CD4-positive, alpha-beta T cell (primary cell): ENCODE data around the gene PHF10. TPM values are rescaled to one million over a fixed set of nuclear protein-coding genes. Genes with fewer than 3 reads are reported as not detected.
"Not testable (repeated sequence)": the region's sequence is repeated elsewhere in the genome, so short reads cannot be mapped to it uniquely, and the experiment has no call there.

Experiments used
- ATAC-seq: fragments of 200-7000 bp; cut with Tn5 transposase; one replicate; pipeline ENCODE4 v1.10.0; 2022; ENCODE audit warnings: mild to moderate bottlenecking; ENCODE audit not compliant: poor library complexity
- CTCF ChIA-PET: fragments of 350-600 bp; sonication (Branson Sonifier 250); formaldehyde crosslinking; loops from one replicate; lab custom pipeline; 2021; ENCODE audit warnings: antibody characterized with exemption, inconsistent platforms; lab: Charles Lee
- POLR2A ChIA-PET: fragments of 350-600 bp; sonication (Branson Sonifier 250); formaldehyde crosslinking; loops from one replicate; lab custom pipeline; 2021; ENCODE audit warnings: antibody characterized with exemption, inconsistent platforms; lab: Charles Lee
- DNase-seq, 14 experiments: peaks; one replicate each; pipeline ENCODE4 v3.0.0-alpha.2; 2013 to 2020; ENCODE audit warnings: mixed read lengths in 2 of 14
- H3K27ac ChIP-seq, 2 donors: one replicate each; pipeline versions ENCODE4 v1.5.1 to v1.7.0; 2013; ENCODE audit warnings: low read length in 2 of 2, low read depth in 1 of 2, mild to moderate bottlenecking in 1 of 2
- H3K27me3 ChIP-seq, 2 experiments: 1 replicate in 1 of 2; 2 replicates in 1 of 2; pipeline versions ENCODE4 v1.6.1 to v1.7.0; 2013; ENCODE audit warnings: low read length in 2 of 2, control low read depth in 1 of 2, mild to moderate bottlenecking in 1 of 2, moderate library complexity in 1 of 2; ENCODE audit not compliant: insufficient read depth in 2 of 2, control insufficient read depth in 1 of 2
- H3K36me3 ChIP-seq: one replicate; pipeline ENCODE4 v1.6.1; 2013; ENCODE audit warnings: low read length, control low read depth; ENCODE audit not compliant: insufficient read depth
- H3K4me1 ChIP-seq: one replicate; pipeline ENCODE4 v1.6.1; 2013; ENCODE audit warnings: low read length, control low read depth; ENCODE audit not compliant: insufficient read depth
- H3K4me3 ChIP-seq: one replicate; pipeline ENCODE4 v1.5.1; 2013; ENCODE audit warnings: mild to moderate bottlenecking, low read length, moderate library complexity
- H3K9me3 ChIP-seq, 2 experiments: 1 replicate in 1 of 2; 2 replicates in 1 of 2; pipeline versions ENCODE4 v1.6.1 to v1.7.0; 2013; ENCODE audit warnings: low read length in 2 of 2, mild to moderate bottlenecking in 2 of 2, control low read depth in 1 of 2, moderate library complexity in 1 of 2; ENCODE audit not compliant: control insufficient read depth in 1 of 2, insufficient read depth in 1 of 2
- H3K27ac Mint-ChIP-seq: one replicate; pipeline ENCODE4 v1.8.0; 2020; ENCODE audit warnings: mixed read lengths
- H3K27me3 Mint-ChIP-seq: one replicate; pipeline ENCODE4 v1.8.0; 2021; ENCODE audit warnings: mixed read lengths
- H3K36me3 Mint-ChIP-seq: one replicate; pipeline ENCODE4 v1.8.0; 2021; ENCODE audit warnings: low read depth, mixed read lengths
- H3K4me1 Mint-ChIP-seq: one replicate; pipeline ENCODE4 v1.8.0; 2021; ENCODE audit warnings: low read depth, mixed read lengths
- H3K4me3 Mint-ChIP-seq: one replicate; pipeline ENCODE4 v1.8.0; 2020; ENCODE audit warnings: mild to moderate bottlenecking, mixed read lengths
- H3K9me3 Mint-ChIP-seq: one replicate; pipeline ENCODE4 v1.8.0; 2020; ENCODE audit warnings: mixed read lengths
- CTCF ChIP-seq: fragments of 200-600 bp; IDR thresholded peaks from one replicate; pipeline ENCODE4 v1.8.0; 2022; ENCODE audit warnings: antibody characterized with exemption, mild to moderate bottlenecking
- intact Hi-C, 2 experiments: fragments of 100-400 bp; cut with DNase I in 1 of 2; cut with micrococcal nuclease in 1 of 2; formaldehyde crosslinking; loops; one replicate each; pipeline versions ENCODE4 v1.15.1 to v1.9.0; 2023 to 2025; cut with DNase I, micrococcal nuclease
- polyA plus RNA-seq, 2 donors: library from polyadenylated mRNA; unstranded; fragments of 120-200 nt; gene quantifications; one replicate each; pipeline ENCODE4 v1.2.1, GENCODE V29; 2013
- total RNA-seq, 174 experiments: library from RNA in 2 of 174; stranded (reverse) in 2 of 174; gene quantifications; one replicate each; pipeline ENCODE4 v1.2.3 and lab custom pipeline; 2021 to 2026

Gene PHF10
- total RNA-seq (10 to 100 TPM; 93.9 to 97.8 TPM), total RNA-seq (lab: John Stamatoyannopoulos, UW) (56.9 to 238 (median 142) reads per million in 172 experiments)
- polyA plus RNA-seq (2013, experiment 1 of 2) = 61.8 TPM
- 86.3 TPM for polyA plus RNA-seq (2013, experiment 2 of 2)

- POLR2A ChIA-PET = interaction anchor here (0.7 to 13.2 kb wide), 11 partner anchors 11 to 860 kb away, joined by 3 to 230 read pairs (median 6); partner anchors contain the start of genes C6orf120, DYNLT2, ERMARD and PDCD2
- CTCF ChIA-PET = interaction anchor here (0.7 kb wide), 2 partner anchors 25 to 65 kb away, joined by 3 read pairs; no protein-coding TSS in a partner anchor
- Histone ChIP-seq H3K27ac (peak within 1 kb of the TSS; percentile 66 to 81), H3K4me1 (peaks cover 15% of the 10 kb centered on the region), H3K9me3 (no peaks in the 10 kb centered on the region), H3K27me3 (no peaks in the 10 kb centered on the region), H3K36me3 (no peaks in the 10 kb centered on the region), H3K4me3 (peak within 1 kb of the TSS; percentile 79)
- Mint-ChIP-seq H3K27me3 (no peaks in the 10 kb centered on the region), H3K4me1 (peaks cover 48% of the 10 kb centered on the region), H3K9me3 (no peaks in the 10 kb centered on the region), H3K36me3 (peaks cover 29% of the 10 kb centered on the region), H3K27ac (peak within 1 kb of the TSS; percentile 94), H3K4me3 (peak within 1 kb of the TSS; percentile 90)
- ATAC-seq = peak; percentile 48
- DNase-seq = peak; percentile 45 to 81 (median 66)
- no peak for TF ChIP-seq CTCF
- intact Hi-C loops = loop anchor here (1.0 to 10.0 kb wide), 2 partner anchors 27 to 830 kb away; partner anchors contain the start of genes DYNLT2 (in 1 of the 2), ERMARD (in 1 of the 2), PSMB1 (in 1 of the 2) and TBP (in 1 of the 2)
These were observed at the start of gene PHF10 for GRCh38 chr6:169724494-169725124. Gene PHF10 (minus strand): TSS chr6:169724500. CDS start chr6:169723931, 569 bp downstream.

- Histone ChIP-seq H3K27ac (no peak overlapping the region), H3K9me3 (no peaks in the 10 kb centered on the region), H3K4me1 (no peaks in the 10 kb centered on the region), H3K27me3 (no peaks in the 10 kb centered on the region), H3K36me3 (peaks cover 79% of the 10 kb centered on the region), H3K4me3 (no peak overlapping the region)
- no peak for DNase-seq
- ATAC-seq = no peak
- ChIA-PET CTCF (no interaction called here), POLR2A (no interaction called here)
- Mint-ChIP-seq H3K9me3 (no peaks in the 10 kb centered on the region), H3K36me3 (peaks cover 87% of the 10 kb centered on the region), H3K27me3 (no peaks in the 10 kb centered on the region), H3K27ac (no peak overlapping the region), H3K4me3 (no peak overlapping the region), H3K4me1 (no peaks in the 10 kb centered on the region)
- intact Hi-C loops = no loop called here
- no peak for TF ChIP-seq CTCF
These were observed 42.8 kb upstream of the PHF10 start for GRCh38 chr6:169766921-169767736.

GRCh38 chr6:169766232-169766631, 41.9 kb upstream of the PHF10 start:
- Histone ChIP-seq H3K27ac (no peak overlapping the region), H3K36me3 (peaks cover 70% of the 10 kb centered on the region), H3K4me3 (no peak overlapping the region), H3K4me1 (no peaks in the 10 kb centered on the region), H3K9me3 (no peaks in the 10 kb centered on the region), H3K27me3 (no peaks in the 10 kb centered on the region)
- no peak overlapping the region for H3K27ac Mint-ChIP-seq
- no peaks in the 10 kb centered on the region for H3K9me3 Mint-ChIP-seq
- H3K36me3 Mint-ChIP-seq = peaks cover 84% of the 10 kb centered on the region
- POLR2A ChIA-PET = no interaction called here
- no peak for TF ChIP-seq CTCF
- no peaks in the 10 kb centered on the region for H3K27me3 Mint-ChIP-seq
- H3K4me1 Mint-ChIP-seq = no peaks in the 10 kb centered on the region
- intact Hi-C loops = no loop called here
- DNase-seq (no peak), ATAC-seq (no peak)
- H3K4me3 Mint-ChIP-seq = no peak overlapping the region
- CTCF ChIA-PET = no interaction called here

- H3K9me3 ChIP-seq, H3K4me3 ChIP-seq, H3K27ac Mint-ChIP-seq, H3K27me3 ChIP-seq, CTCF ChIA-PET, H3K27ac ChIP-seq, H3K4me1 ChIP-seq, H3K4me1 Mint-ChIP-seq, H3K4me3 Mint-ChIP-seq, intact Hi-C loops, H3K9me3 Mint-ChIP-seq, DNase-seq, ATAC-seq, POLR2A ChIA-PET, H3K27me3 Mint-ChIP-seq: not testable (repeated sequence)
- peaks cover 73% of the 10 kb centered on the region for H3K36me3 ChIP-seq
- peaks cover 86% of the 10 kb centered on the region for H3K36me3 Mint-ChIP-seq
These were observed 41.5 kb upstream of the PHF10 start for GRCh38 chr6:169765789-169766188.
